Spinal cord (tissue), 10 donors: ENCODE data around the gene SLC12A9. TPM values are rescaled to one million over a fixed set of nuclear protein-coding genes. Genes with fewer than 3 reads are reported as not detected.

Experiments
- DNase-seq, 6 donors: peaks; one replicate each; pipeline versions ENCODE4 v3.0.0 to v3.0.0-alpha.2; 2013 to 2015; ENCODE audit warnings: low spot score in 6 of 6, low read depth in 4 of 6
- H3K27ac ChIP-seq: one replicate; pipeline ENCODE4 v1.5.1; 2013; ENCODE audit warnings: low read depth, low read length, control low read depth
- H3K27me3 ChIP-seq: one replicate; pipeline ENCODE4 v1.6.1; 2013; ENCODE audit warnings: low read length; ENCODE audit not compliant: control insufficient read depth, insufficient read depth
- H3K36me3 ChIP-seq: one replicate; pipeline ENCODE4 v1.6.1; 2013; ENCODE audit warnings: low read length; ENCODE audit not compliant: control insufficient read depth, insufficient read depth
- H3K4me1 ChIP-seq: one replicate; pipeline ENCODE4 v1.6.1; 2013; ENCODE audit warnings: low read length; ENCODE audit not compliant: control insufficient read depth, insufficient read depth
- H3K4me3 ChIP-seq: one replicate; pipeline ENCODE4 v1.5.1; 2013; ENCODE audit warnings: low read depth, low read length, control low read depth
- H3K9me3 ChIP-seq: one replicate; pipeline ENCODE4 v1.6.1; 2013; ENCODE audit warnings: low read length; ENCODE audit not compliant: control insufficient read depth, insufficient read depth
- WGBS: methylation state at CpG from one replicate; pipeline ENCODE4 v1.1.5; 2013; ENCODE audit warnings: missing lambda C conversion rate; ENCODE audit not compliant: insufficient coverage; 5-methylcytosine and 5-hydroxymethylcytosine counted together
- polyA plus RNA-seq, 2 donors: library from polyadenylated mRNA; unstranded; fragments of 120-200 nt; gene quantifications; one replicate each; pipeline ENCODE4 v1.2.1, GENCODE V29; 2013; ENCODE audit not compliant: insufficient read length in 2 of 2
- total RNA-seq, 2 donors: library from RNA; depleted of rRNA in 1 of 2; stranded (reverse); fragments of 120-200 nt in 1 of 2; fragments of >200 nt in 1 of 2; gene quantifications; one replicate each; pipeline versions ENCODE4 v1.2.3 to v1.2.4, GENCODE V29; 2013 to 2014
- donor health status: healthy.

The SLC12A9 gene
- total and polyA plus RNA-seq, 4 donors, result 13.8 to 48.3 (median 28.0) TPM

- DNase-seq, result no peak
- no peaks in the 10 kb centered on the region for H3K9me3 ChIP-seq
- peaks cover 64% of the 10 kb centered on the region for H3K36me3 ChIP-seq
- H3K27ac ChIP-seq, result no peak overlapping the region
- no peaks in the 10 kb centered on the region for H3K27me3 ChIP-seq
- WGBS, result 91% methylated on average over 16 of the region's 16 CpGs
- peaks cover 17% of the 10 kb centered on the region for H3K4me1 ChIP-seq
- no peak overlapping the region for H3K4me3 ChIP-seq
Observed at GRCh38 chr7:100856871-100857282, 4.4 kb downstream of the SLC12A9 start.

GRCh38 chr7:100859856-100860255 is 7.3 kb downstream of the SLC12A9 start:
- Histone ChIP-seq H3K27me3 (no peaks in the 10 kb centered on the region), H3K36me3 (peaks cover 66% of the 10 kb centered on the region), H3K27ac (no peak overlapping the region), H3K4me3 (no peak overlapping the region), H3K4me1 (peaks cover 14% of the 10 kb centered on the region), H3K9me3 (no peaks in the 10 kb centered on the region)
- 89% methylated on average over 15 of the region's 15 CpGs for WGBS
- no peak for DNase-seq

GRCh38 chr7:100860702-100861615 is 8.4 kb downstream of the SLC12A9 start:
- Histone ChIP-seq H3K9me3 (no peaks in the 10 kb centered on the region), H3K27me3 (no peaks in the 10 kb centered on the region), H3K4me3 (no peak overlapping the region), H3K27ac (no peak overlapping the region), H3K36me3 (peaks cover 62% of the 10 kb centered on the region), H3K4me1 (peaks cover 20% of the 10 kb centered on the region)
- DNase-seq, result no peak
- WGBS, result 94% methylated on average over 13 of the region's 18 CpGs

- Histone ChIP-seq H3K4me3 (no peak overlapping the region), H3K36me3 (peaks cover 65% of the 10 kb centered on the region), H3K27ac (no peak overlapping the region), H3K9me3 (no peaks in the 10 kb centered on the region), H3K27me3 (no peaks in the 10 kb centered on the region), H3K4me1 (peaks cover 26% of the 10 kb centered on the region)
- 86% methylated on average over 7 of the region's 14 CpGs for WGBS
- no peak for DNase-seq
Observed at GRCh38 chr7:100861616-100861985, 9.1 kb downstream of the SLC12A9 start.

GRCh38 chr7:100863406-100863950 is 11.0 kb downstream of the SLC12A9 start:
- no peak overlapping the region for H3K4me3 ChIP-seq
- 45% methylated on average over 8 of the region's 10 CpGs for WGBS
- H3K27me3 ChIP-seq, result no peaks in the 10 kb centered on the region
- H3K27ac ChIP-seq, result no peak overlapping the region
- peaks cover 45% of the 10 kb centered on the region for H3K4me1 ChIP-seq
- peak in 2 of 6 donors; percentile 52 to 69 for DNase-seq
- peaks cover 57% of the 10 kb centered on the region for H3K36me3 ChIP-seq
- H3K9me3 ChIP-seq, result no peaks in the 10 kb centered on the region

- Histone ChIP-seq H3K4me1 (peaks cover 51% of the 10 kb centered on the region), H3K36me3 (peaks cover 55% of the 10 kb centered on the region)
Observed at GRCh38 chr7:100864263-100864845, 11.8 kb downstream of the SLC12A9 start.

GRCh38 chr7:100865372-100865911 is 12.9 kb downstream of the SLC12A9 start:
- peak overlapping the region; percentile 53 for H3K27ac ChIP-seq
- no peaks in the 10 kb centered on the region for H3K9me3 ChIP-seq
- H3K4me3 ChIP-seq, result no peak overlapping the region
- WGBS, result 73% methylated on average over 17 of the region's 17 CpGs
- DNase-seq, result peak in 1 of 6 donors; percentile 35
- H3K4me1 ChIP-seq, result peaks cover 51% of the 10 kb centered on the region
- peaks cover 50% of the 10 kb centered on the region for H3K36me3 ChIP-seq
- no peaks in the 10 kb centered on the region for H3K27me3 ChIP-seq

More at GRCh38 chr7:100864263-100864845, 11.8 kb downstream of the SLC12A9 start:
- no peaks in the 10 kb centered on the region for H3K9me3 ChIP-seq
- 85% methylated on average over 5 of the region's 12 CpGs for whole genome bisulfite sequencing
- no peak for DNase-seq
- no peak overlapping the region for H3K4me3 ChIP-seq
- no peak overlapping the region for H3K27ac ChIP-seq
- H3K27me3 ChIP-seq, result no peaks in the 10 kb centered on the region

- peaks cover 49% of the 10 kb centered on the region for H3K36me3 ChIP-seq
- peaks cover 51% of the 10 kb centered on the region for H3K4me1 ChIP-seq
- H3K4me3 ChIP-seq, result peak overlapping the region; percentile 84
- H3K27ac ChIP-seq, result peak overlapping the region; percentile 90
- WGBS, result 53% methylated on average over 39 of the region's 46 CpGs
- H3K27me3 ChIP-seq, result no peaks in the 10 kb centered on the region
- no peaks in the 10 kb centered on the region for H3K9me3 ChIP-seq
- peak in 4 of 6 donors; percentile 70 to 94 (median 76) for DNase-seq
Observed at GRCh38 chr7:100865938-100866728, 13.6 kb downstream of the SLC12A9 start.

GRCh38 chr7:100866729-100867039 is 14.2 kb downstream of the SLC12A9 start:
- no peaks in the 10 kb centered on the region for H3K27me3 ChIP-seq
- H3K4me1 ChIP-seq, result peaks cover 51% of the 10 kb centered on the region
- no peak for DNase-seq
- 38% methylated on average over 2 of the region's 5 CpGs for WGBS
- H3K36me3 ChIP-seq, result peaks cover 49% of the 10 kb centered on the region
- no peaks in the 10 kb centered on the region for H3K9me3 ChIP-seq
- peak overlapping the region; percentile 90 for H3K27ac ChIP-seq
- H3K4me3 ChIP-seq, result peak overlapping the region; percentile 84
